A549 (cell line): Measurements from ENCODE around the gene ITIH6.

Experiments used
- CBX8 ChIP-seq: fragments of 200-600 bp; sonication (generic); IDR thresholded peaks from 2 replicates; pipeline ENCODE4 v1.6.1; 2016
- EP300 ChIP-seq, 2 experiments: fragments of >200 bp; sonication (Bioruptor Twin); formaldehyde crosslinking; IDR thresholded peaks; 2 replicates in 1 of 2; 3 replicates in 1 of 2; pipeline ENCODE4 v1.6.1; 2016 to 2017
- POLR2A ChIP-seq: IDR thresholded peaks from 2 replicates; pipeline ENCODE4 v1.6.1; 2012; ENCODE audit warnings: mild to moderate bottlenecking, low read length
- RAD21 ChIP-seq, 2 experiments: fragments of >200 bp in 1 of 2; sonication (Bioruptor Twin) in 1 of 2; formaldehyde crosslinking in 1 of 2; IDR thresholded peaks in 1 of 2; conservative IDR thresholded peaks in 1 of 2; 2 replicates in 1 of 2; 3 replicates in 1 of 2; pipeline ENCODE4 v1.6.1; 2012 to 2018; ENCODE audit warnings: inconsistent platforms in 1 of 2
- RFX5 ChIP-seq: fragments of 450-650 bp; IDR thresholded peaks from 2 replicates; pipeline ENCODE4 v1.7.1; 2014; ENCODE audit warnings: antibody characterized with exemption, mild to moderate bottlenecking, moderate library complexity
- ZNF302 ChIP-seq: fragments of 250-450 bp; sonication (Bioruptor Pico); IDR thresholded peaks from 2 replicates; pipeline ENCODE4 v1.9.0; 2021; ENCODE audit warnings: inconsistent platforms, mild to moderate bottlenecking, moderate library complexity
- TF ChIP-seq, protein P1 (sequence below): fragments of >200 bp; sonication (Bioruptor Twin); formaldehyde crosslinking; IDR thresholded peaks from 3 replicates; pipeline ENCODE4 v1.5.1; 2016
- TF ChIP-seq, protein P2 (sequence below): IDR thresholded peaks from 2 replicates; pipeline ENCODE4 v1.6.1; 2012; ENCODE audit warnings: low read depth, borderline replicate concordance

DNA sequence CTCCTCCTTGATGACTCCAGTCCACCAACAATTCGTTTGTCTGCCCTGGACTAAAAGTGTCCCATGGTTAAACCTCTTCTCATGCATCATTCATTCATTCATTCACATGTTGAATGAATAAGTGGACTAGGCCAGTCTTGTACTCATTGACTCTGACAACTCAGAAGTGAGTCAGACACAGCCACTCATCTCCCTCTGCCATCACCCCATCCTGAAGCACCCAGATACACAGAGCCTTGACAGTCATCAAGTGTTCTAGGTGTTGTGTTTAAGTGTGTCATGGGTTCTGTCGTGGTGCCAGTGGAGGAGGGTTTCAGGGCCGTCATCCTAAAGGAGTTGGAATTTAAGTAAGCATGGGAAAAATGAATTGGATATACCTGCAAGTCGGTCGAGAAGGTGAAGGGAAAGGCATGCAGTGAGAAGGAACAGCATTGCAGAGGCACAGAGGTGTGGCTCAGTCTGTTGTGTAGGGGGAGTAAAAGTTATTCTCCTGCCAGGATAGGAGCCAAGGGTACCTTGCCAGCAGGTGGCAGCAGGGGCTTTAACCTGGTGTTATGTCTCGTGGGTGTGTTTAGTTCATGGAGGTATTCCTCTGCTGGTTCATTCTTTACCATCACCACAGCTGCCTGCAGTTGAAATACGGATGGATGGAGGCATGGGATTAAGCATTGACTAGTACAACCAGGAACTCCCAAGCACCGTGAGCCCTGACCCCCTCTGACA, 27.8 kb upstream of the ITIH6 start:
- TF ChIP-seq POLR2A (no peak), RAD21 (conservative IDR thresholded peaks at IDR 0.05 in 1 of 2, IDR thresholded peaks at IDR 0.05 in 1 of 2) (no peak), RFX5 (no peak), CBX8 (no peak), EP300 (IDR thresholded peaks at IDR 0.05) (no peak), ZNF302 (CRISPR knock-in tag) (no peak)
- TF ChIP-seq, protein P1, sequence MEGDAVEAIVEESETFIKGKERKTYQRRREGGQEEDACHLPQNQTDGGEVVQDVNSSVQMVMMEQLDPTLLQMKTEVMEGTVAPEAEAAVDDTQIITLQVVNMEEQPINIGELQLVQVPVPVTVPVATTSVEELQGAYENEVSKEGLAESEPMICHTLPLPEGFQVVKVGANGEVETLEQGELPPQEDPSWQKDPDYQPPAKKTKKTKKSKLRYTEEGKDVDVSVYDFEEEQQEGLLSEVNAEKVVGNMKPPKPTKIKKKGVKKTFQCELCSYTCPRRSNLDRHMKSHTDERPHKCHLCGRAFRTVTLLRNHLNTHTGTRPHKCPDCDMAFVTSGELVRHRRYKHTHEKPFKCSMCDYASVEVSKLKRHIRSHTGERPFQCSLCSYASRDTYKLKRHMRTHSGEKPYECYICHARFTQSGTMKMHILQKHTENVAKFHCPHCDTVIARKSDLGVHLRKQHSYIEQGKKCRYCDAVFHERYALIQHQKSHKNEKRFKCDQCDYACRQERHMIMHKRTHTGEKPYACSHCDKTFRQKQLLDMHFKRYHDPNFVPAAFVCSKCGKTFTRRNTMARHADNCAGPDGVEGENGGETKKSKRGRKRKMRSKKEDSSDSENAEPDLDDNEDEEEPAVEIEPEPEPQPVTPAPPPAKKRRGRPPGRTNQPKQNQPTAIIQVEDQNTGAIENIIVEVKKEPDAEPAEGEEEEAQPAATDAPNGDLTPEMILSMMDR, result no peak
- TF ChIP-seq, protein P2, sequence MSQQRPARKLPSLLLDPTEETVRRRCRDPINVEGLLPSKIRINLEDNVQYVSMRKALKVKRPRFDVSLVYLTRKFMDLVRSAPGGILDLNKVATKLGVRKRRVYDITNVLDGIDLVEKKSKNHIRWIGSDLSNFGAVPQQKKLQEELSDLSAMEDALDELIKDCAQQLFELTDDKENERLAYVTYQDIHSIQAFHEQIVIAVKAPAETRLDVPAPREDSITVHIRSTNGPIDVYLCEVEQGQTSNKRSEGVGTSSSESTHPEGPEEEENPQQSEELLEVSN, result no peak
